ENCODE measurements around the gene CDK6.
A peak's percentile ranks its signal among the peaks of the same experiment; 100 is the strongest.

CDK6 gene

GRCh38 chr7:92633211-92633906, 203.0 kb downstream of the CDK6 start:
- Histone ChIP-seq H3K27me3 (replicated peaks) (no peaks in the 10 kb centered on the region), H3K4me3 (ENCODE audit: low read depth, low read length) (no peak overlapping the region), H3K36me3 (replicated peaks) (peaks cover 4% of the 10 kb centered on the region), H3K27ac (peak overlapping the region; percentile 46)
- in situ Hi-C loops (cut with HindIII; ENCODE audit: low pct_ligation_motif_present, low sequenced_read_pairs), result no loop called here
- DNase-seq, result peak; percentile 88
- no peak for TF ChIP-seq CTCF (IDR thresholded peaks at IDR 0.05; ENCODE audit: low read depth, low read length, missing control alignments)

- no peak for TF ChIP-seq CTCF (IDR thresholded peaks at IDR 0.05; ENCODE audit: low read depth, low read length, missing control alignments)
- no peak overlapping the region for H3K4me3 ChIP-seq (ENCODE audit: low read depth, low read length)
- H3K36me3 ChIP-seq (replicated peaks), result peaks cover 5% of the 10 kb centered on the region
- no peak for DNase-seq
- in situ Hi-C loops (cut with HindIII; ENCODE audit: low pct_ligation_motif_present, low sequenced_read_pairs), result no loop called here
- no peaks in the 10 kb centered on the region for H3K27me3 ChIP-seq (replicated peaks)
- peak overlapping the region; percentile 46 for H3K27ac ChIP-seq
These were observed 203.6 kb downstream of the CDK6 start for GRCh38 chr7:92632791-92633190.

DNA sequence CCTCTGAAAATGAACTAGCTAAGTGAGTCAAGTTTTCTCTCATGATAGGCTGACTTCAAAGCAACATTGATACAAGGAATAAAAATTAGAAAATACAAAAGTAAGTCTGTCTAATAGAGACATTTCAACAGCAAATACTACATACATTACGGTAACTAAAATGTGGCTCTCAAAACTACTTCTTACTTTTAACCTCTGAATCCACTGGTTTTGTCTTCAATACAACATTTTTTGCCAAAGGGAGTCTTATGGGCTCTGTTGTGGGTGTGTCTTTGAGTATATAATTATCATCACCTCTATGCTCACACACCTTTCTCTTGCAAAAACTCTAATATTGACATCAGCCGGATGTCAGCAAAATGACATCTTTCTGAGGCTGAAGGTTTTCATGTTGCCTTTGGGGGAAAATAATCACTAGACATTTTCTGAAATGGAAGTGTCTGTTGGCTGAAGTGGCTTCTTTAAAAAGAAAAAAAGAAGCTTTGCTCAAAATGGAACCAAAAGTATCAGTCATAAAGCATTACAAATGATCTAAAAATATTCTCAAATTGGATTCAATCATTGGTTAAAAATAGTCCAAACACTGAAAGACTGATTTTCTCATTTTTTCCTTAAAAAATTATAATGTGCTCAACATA, 204.4 kb downstream of the CDK6 start:
- no peak overlapping the region for H3K4me3 ChIP-seq (ENCODE audit: low read depth, low read length)
- H3K36me3 ChIP-seq (replicated peaks), result peaks cover 9% of the 10 kb centered on the region
- H3K27me3 ChIP-seq (replicated peaks), result no peaks in the 10 kb centered on the region
- peak overlapping the region; percentile 46 for H3K27ac ChIP-seq
- no peak for TF ChIP-seq CTCF (IDR thresholded peaks at IDR 0.05; ENCODE audit: low read depth, low read length, missing control alignments)
- no peak for DNase-seq
- in situ Hi-C loops (cut with HindIII; ENCODE audit: low pct_ligation_motif_present, low sequenced_read_pairs), result no loop called here

- Histone ChIP-seq H3K27me3 (replicated peaks) (no peaks in the 10 kb centered on the region), H3K4me3 (ENCODE audit: low read depth, low read length) (no peak overlapping the region), H3K36me3 (replicated peaks) (peaks cover 9% of the 10 kb centered on the region), H3K27ac (no peak overlapping the region)
- TF ChIP-seq CTCF (IDR thresholded peaks at IDR 0.05; ENCODE audit: low read depth, low read length, missing control alignments), result no peak
- DNase-seq, result no peak
- in situ Hi-C loops (cut with HindIII; ENCODE audit: low pct_ligation_motif_present, low sequenced_read_pairs), result no loop called here
These were observed 205.1 kb downstream of the CDK6 start for GRCh38 chr7:92631067-92631849.

DNA sequence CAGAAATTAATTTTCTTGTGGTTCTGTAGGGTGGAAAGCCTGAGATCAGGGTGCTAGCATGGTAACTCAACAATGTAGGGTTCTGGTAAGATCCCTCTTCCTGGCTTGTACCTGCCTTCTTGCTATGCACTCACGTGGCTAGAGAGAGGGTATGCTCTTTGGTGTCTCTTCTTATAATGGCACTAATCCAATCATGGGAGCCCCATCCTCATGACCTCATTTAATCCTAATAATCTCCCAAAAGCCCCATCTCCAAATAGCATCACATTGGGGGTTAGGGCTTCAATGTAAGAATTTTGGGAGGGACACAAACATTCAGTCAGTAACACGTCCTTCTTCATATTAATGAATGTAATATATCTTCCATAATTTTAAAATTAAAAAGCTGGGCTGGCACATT, 206.6 kb downstream of the CDK6 start:
- no peak for DNase-seq
- Histone ChIP-seq H3K36me3 (replicated peaks) (peaks cover 9% of the 10 kb centered on the region), H3K4me3 (ENCODE audit: low read depth, low read length) (no peak overlapping the region), H3K27me3 (replicated peaks) (no peaks in the 10 kb centered on the region), H3K27ac (no peak overlapping the region)
- in situ Hi-C loops (cut with HindIII; ENCODE audit: low pct_ligation_motif_present, low sequenced_read_pairs), result no loop called here
- no peak for TF ChIP-seq CTCF (IDR thresholded peaks at IDR 0.05; ENCODE audit: low read depth, low read length, missing control alignments)
